Middle frontal gyrus (tissue), 1 donor: ENCODE measurements around the gene PACS2.
"Not testable (repeated sequence)": the region's sequence is repeated elsewhere in the genome, so short reads cannot be mapped to it uniquely, and the experiment has no call there.

ENCODE experiments used
- DNase-seq: peaks from one replicate; pipeline ENCODE4 v3.0.0-alpha.2; 2015; ENCODE audit warnings: low spot score; ENCODE audit errors: extremely low spot score

Gene PACS2

GRCh38 chr14:105330491-105330895 is 15.9 kb downstream of the PACS2 start:
- no peak for DNase-seq

GRCh38 chr14:105331575-105332349 is 17.2 kb downstream of the PACS2 start:
- no peak for DNase-seq

- no peak for DNase-seq
These were observed 17.9 kb downstream of the PACS2 start for GRCh38 chr14:105332350-105332874.

- no peak for DNase-seq
These were observed 18.5 kb downstream of the PACS2 start for GRCh38 chr14:105333020-105333490.

- DNase-seq, result no peak
These were observed 19.2 kb downstream of the PACS2 start for GRCh38 chr14:105333613-105334364.

- no peak for DNase-seq
These were observed 20.1 kb downstream of the PACS2 start for GRCh38 chr14:105334383-105335230.

GRCh38 chr14:105335231-105335542 is 20.6 kb downstream of the PACS2 start:
- DNase-seq, result not testable (repeated sequence)

GRCh38 chr14:105335735-105336476 is 21.4 kb downstream of the PACS2 start:
- no peak for DNase-seq

GRCh38 chr14:105336477-105337287 is 22.1 kb downstream of the PACS2 start:
- no peak for DNase-seq

GRCh38 chr14:105337433-105337832 is 22.9 kb downstream of the PACS2 start:
- no peak for DNase-seq

GRCh38 chr14:105337966-105338741 is 23.6 kb downstream of the PACS2 start:
- no peak for DNase-seq

- DNase-seq, result no peak
These were observed 26.5 kb downstream of the PACS2 start for GRCh38 chr14:105340821-105341733.

GRCh38 chr14:105343194-105343593 is 28.6 kb downstream of the PACS2 start:
- no peak for DNase-seq

- DNase-seq, result no peak
These were observed 31.6 kb downstream of the PACS2 start for GRCh38 chr14:105346200-105346533.

GRCh38 chr14:105346876-105347586 is 32.5 kb downstream of the PACS2 start:
- DNase-seq, result no peak

- no peak for DNase-seq
These were observed 33.0 kb downstream of the PACS2 start for GRCh38 chr14:105347587-105347968.

GRCh38 chr14:105348169-105348944 is 33.8 kb downstream of the PACS2 start:
- DNase-seq, result no peak
